GM04503 (cell line): ENCODE results near the gene HPSE2.
"Not testable (repeated sequence)": the region's sequence is repeated elsewhere in the genome, so short reads cannot be mapped to it uniquely, and the experiment has no call there.

Source experiments
- DNase-seq: peaks from one replicate; pipeline ENCODE4 v3.0.0-alpha.2; 2012; ENCODE audit warnings: low read depth

Gene HPSE2

GRCh38 chr10:99005254-99005653 lies 230.4 kb downstream of the HPSE2 start:
- DNase-seq = no peak

- no peak for DNase-seq
Measured at GRCh38 chr10:99004738-99005137, 230.9 kb downstream of the HPSE2 start.

- DNase-seq = no peak
Measured at GRCh38 chr10:99002392-99002791, 233.3 kb downstream of the HPSE2 start.

GRCh38 chr10:98997596-98997995 lies 238.1 kb downstream of the HPSE2 start:
- DNase-seq = no peak

- DNase-seq = no peak
Measured at GRCh38 chr10:98994030-98994429, 241.6 kb downstream of the HPSE2 start.

GRCh38 chr10:98983751-98984150 lies 251.9 kb downstream of the HPSE2 start:
- DNase-seq = not testable (repeated sequence)

- DNase-seq = no peak
Measured at GRCh38 chr10:98980353-98980752, 255.3 kb downstream of the HPSE2 start.

GRCh38 chr10:98971464-98971863 lies 264.2 kb downstream of the HPSE2 start:
- DNase-seq = no peak

- DNase-seq = no peak
Measured at GRCh38 chr10:98967601-98968000, 268.1 kb downstream of the HPSE2 start.

GRCh38 chr10:98963608-98964007 lies 272.0 kb downstream of the HPSE2 start:
- no peak for DNase-seq

GRCh38 chr10:98959379-98959778 lies 276.3 kb downstream of the HPSE2 start:
- DNase-seq = no peak

- no peak for DNase-seq
Measured at GRCh38 chr10:98957801-98958200, 277.9 kb downstream of the HPSE2 start.

GRCh38 chr10:98956576-98957260 lies 278.9 kb downstream of the HPSE2 start:
- DNase-seq = no peak

GRCh38 chr10:98953251-98953650 lies 282.4 kb downstream of the HPSE2 start:
- no peak for DNase-seq

- no peak for DNase-seq
Measured at GRCh38 chr10:98951269-98952000, 284.2 kb downstream of the HPSE2 start.

GRCh38 chr10:98950106-98950505 lies 285.5 kb downstream of the HPSE2 start:
- DNase-seq = no peak

- DNase-seq = no peak
Measured at GRCh38 chr10:98949306-98949705, 286.3 kb downstream of the HPSE2 start.

- no peak for DNase-seq
Measured at GRCh38 chr10:98943681-98944080, 292.0 kb downstream of the HPSE2 start.

- DNase-seq = no peak
Measured at GRCh38 chr10:98929709-98930108, 305.9 kb downstream of the HPSE2 start.

GRCh38 chr10:98925651-98926050 lies 310.0 kb downstream of the HPSE2 start:
- no peak for DNase-seq

GRCh38 chr10:98924526-98924925 lies 311.1 kb downstream of the HPSE2 start:
- no peak for DNase-seq

- DNase-seq = no peak
Measured at GRCh38 chr10:98921316-98921715, 314.3 kb downstream of the HPSE2 start.

GRCh38 chr10:98920807-98921206 lies 314.8 kb downstream of the HPSE2 start:
- no peak for DNase-seq

- no peak for DNase-seq
Measured at GRCh38 chr10:98920360-98920759, 315.3 kb downstream of the HPSE2 start.
